ENCODE data around the gene FAAH. TPM values are rescaled to one million over a fixed set of nuclear protein-coding genes. Genes with fewer than 3 reads are reported as not detected.

Gene FAAH
- total RNA-seq, 4 donors from 2014 or later: 18.1 to 50.5 (median 27.7) TPM

DNA sequence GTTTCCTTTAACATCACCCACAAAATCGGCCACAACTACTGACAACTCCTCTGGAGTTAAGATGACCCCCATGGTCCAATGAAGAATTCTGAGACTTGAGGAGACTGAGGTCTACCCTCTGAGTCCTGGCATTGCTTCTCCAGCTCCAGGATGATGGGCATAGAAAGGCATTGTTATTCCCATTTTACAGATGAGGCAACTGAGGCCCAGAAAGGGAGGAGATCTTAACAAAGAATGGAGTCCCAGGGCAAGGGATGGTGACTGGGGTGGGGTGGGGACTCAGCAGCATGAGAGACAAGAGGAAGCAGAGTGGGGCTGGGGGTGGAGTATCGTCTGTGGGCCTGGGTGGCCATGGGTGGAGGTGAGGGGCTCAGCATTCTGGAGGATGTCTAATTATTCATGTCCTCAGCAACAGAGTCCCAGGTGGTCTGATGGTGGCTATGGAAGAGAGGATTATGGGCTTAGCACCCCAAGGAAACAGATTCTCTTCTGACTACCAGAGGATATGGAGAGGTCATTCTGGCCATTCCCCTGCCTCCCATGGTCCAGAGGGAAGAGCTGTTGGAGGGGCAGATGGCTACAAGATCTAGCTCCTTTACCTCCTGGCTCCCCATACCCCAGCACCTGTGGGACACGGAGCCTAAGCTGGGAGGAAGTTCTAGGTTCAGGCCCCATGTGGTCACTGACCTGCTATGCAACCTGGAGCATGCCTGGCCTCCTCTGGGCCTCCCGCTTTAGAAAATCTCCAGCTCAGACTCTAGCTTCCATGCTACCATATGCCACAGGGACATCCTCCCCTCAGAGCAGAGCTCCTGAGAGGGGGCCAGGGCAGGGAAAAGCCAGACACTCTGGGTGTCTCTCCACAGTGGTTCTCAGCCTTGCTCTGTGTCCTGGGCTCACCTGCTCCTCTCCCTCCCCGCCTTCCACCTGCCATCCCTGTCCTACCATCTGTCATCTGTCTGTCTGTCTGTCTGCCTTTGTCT, 58.1 kb downstream of the FAAH start:
- H3K27me3 ChIP-seq: peaks cover 37% of the 10 kb centered on the region
- DNase-seq (ENCODE audit: low spot score in 2 of 2): no peak
- H3K4me3 ChIP-seq: no peak overlapping the region
- WGBS: 84% methylated on average over 5 of the region's 5 CpGs
- H3K9me3 ChIP-seq: no peaks in the 10 kb centered on the region
- no peak for TF ChIP-seq EP300 (IDR thresholded peaks at IDR 0.05)
- TF ChIP-seq POLR2AphosphoS5 (IDR thresholded peaks at IDR 0.05): no peak
- TF ChIP-seq, protein P1, sequence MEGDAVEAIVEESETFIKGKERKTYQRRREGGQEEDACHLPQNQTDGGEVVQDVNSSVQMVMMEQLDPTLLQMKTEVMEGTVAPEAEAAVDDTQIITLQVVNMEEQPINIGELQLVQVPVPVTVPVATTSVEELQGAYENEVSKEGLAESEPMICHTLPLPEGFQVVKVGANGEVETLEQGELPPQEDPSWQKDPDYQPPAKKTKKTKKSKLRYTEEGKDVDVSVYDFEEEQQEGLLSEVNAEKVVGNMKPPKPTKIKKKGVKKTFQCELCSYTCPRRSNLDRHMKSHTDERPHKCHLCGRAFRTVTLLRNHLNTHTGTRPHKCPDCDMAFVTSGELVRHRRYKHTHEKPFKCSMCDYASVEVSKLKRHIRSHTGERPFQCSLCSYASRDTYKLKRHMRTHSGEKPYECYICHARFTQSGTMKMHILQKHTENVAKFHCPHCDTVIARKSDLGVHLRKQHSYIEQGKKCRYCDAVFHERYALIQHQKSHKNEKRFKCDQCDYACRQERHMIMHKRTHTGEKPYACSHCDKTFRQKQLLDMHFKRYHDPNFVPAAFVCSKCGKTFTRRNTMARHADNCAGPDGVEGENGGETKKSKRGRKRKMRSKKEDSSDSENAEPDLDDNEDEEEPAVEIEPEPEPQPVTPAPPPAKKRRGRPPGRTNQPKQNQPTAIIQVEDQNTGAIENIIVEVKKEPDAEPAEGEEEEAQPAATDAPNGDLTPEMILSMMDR (IDR thresholded peaks at IDR 0.05): no peak
- no peak for TF ChIP-seq POLR2A (IDR thresholded peaks at IDR 0.05)
- peaks cover 12% of the 10 kb centered on the region for H3K4me1 ChIP-seq
- no peak overlapping the region for H3K27ac ChIP-seq
- no peaks in the 10 kb centered on the region for H3K36me3 ChIP-seq

DNA sequence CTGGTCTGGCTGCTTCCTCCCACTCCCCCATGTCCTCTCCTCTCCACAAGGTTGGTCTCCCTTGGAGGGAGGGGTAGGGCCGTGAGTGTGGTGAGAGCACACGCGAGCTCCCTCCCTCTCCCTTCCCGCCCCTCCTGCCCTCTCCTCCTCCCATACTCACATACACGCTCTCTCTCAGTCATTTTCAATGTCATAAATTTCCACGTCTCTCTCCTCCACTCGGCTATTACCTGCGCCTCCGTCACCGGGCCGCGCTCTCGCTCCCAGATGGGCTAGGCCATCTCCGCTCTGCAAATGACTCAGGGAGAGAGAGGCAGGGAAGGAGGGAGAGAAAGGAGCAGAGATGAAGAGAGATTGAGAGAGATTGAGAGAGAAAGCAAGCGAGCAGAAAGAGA, 58.8 kb downstream of the FAAH start:
- H3K27me3 ChIP-seq: peaks cover 30% of the 10 kb centered on the region
- 61% methylated on average over 15 of the region's 15 CpGs for WGBS
- peaks cover 7% of the 10 kb centered on the region for H3K4me1 ChIP-seq

DNA sequence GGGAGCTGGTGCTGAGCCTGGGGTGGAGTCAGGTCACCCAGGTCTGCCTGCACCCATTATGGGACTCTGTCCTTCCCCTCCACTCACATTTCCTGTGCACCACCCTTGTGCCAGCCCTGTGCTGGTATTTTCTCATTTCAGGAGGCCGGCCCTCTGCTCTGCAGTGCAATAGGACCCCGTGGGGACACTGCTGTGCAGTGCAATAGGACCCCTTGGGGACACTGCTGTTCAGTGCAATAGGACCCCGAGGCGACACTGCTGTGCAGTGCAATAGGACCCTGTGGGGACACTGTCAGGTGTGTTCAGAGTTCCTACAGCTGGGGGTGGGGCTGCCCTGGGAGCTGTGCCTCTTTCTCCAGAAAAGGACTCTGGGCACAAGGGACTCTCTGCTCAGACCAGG, 59.3 kb downstream of the FAAH start:
- no peak for TF ChIP-seq POLR2AphosphoS5 (IDR thresholded peaks at IDR 0.05)
- no peak for TF ChIP-seq EP300 (IDR thresholded peaks at IDR 0.05)
- TF ChIP-seq, protein P1 (IDR thresholded peaks at IDR 0.05): no peak
- no peak for TF ChIP-seq POLR2A (IDR thresholded peaks at IDR 0.05)
- WGBS: 75% methylated on average over 2 of the region's 4 CpGs

More for the DNA sequence above, 58.8 kb downstream of the FAAH start:
- Histone ChIP-seq H3K4me3 (no peak overlapping the region), H3K36me3 (no peaks in the 10 kb centered on the region), H3K27ac (no peak overlapping the region), H3K9me3 (no peaks in the 10 kb centered on the region)
- TF ChIP-seq POLR2AphosphoS5 (IDR thresholded peaks at IDR 0.05): no peak
- TF ChIP-seq POLR2A (IDR thresholded peaks at IDR 0.05): no peak
- TF ChIP-seq, protein P1 (IDR thresholded peaks at IDR 0.05): no peak
- TF ChIP-seq EP300 (IDR thresholded peaks at IDR 0.05): no peak
- no peak for DNase-seq (ENCODE audit: low spot score in 2 of 2)

GRCh38 chr1:46455951-46456350, 61.8 kb downstream of the FAAH start:
- 86% methylated on average over 27 of the region's 27 CpGs for WGBS
- TF ChIP-seq, protein P1 (IDR thresholded peaks at IDR 0.05): no peak
- no peak for TF ChIP-seq EP300 (IDR thresholded peaks at IDR 0.05)
- TF ChIP-seq POLR2AphosphoS5 (IDR thresholded peaks at IDR 0.05): no peak
- no peak for TF ChIP-seq POLR2A (IDR thresholded peaks at IDR 0.05)
- H3K4me3 ChIP-seq: no peak overlapping the region
- peaks cover 30% of the 10 kb centered on the region for H3K27me3 ChIP-seq
- no peak overlapping the region for H3K27ac ChIP-seq
- no peaks in the 10 kb centered on the region for H3K36me3 ChIP-seq
- H3K4me1 ChIP-seq: no peaks in the 10 kb centered on the region
- no peak for DNase-seq (ENCODE audit: low spot score in 2 of 2)
- no peaks in the 10 kb centered on the region for H3K9me3 ChIP-seq

More for the DNA sequence above, 59.3 kb downstream of the FAAH start:
- H3K36me3 ChIP-seq: no peaks in the 10 kb centered on the region
- no peak overlapping the region for H3K27ac ChIP-seq
- no peak overlapping the region for H3K4me3 ChIP-seq
- no peak for DNase-seq (ENCODE audit: low spot score in 2 of 2)
- peaks cover 2% of the 10 kb centered on the region for H3K4me1 ChIP-seq
- peaks cover 24% of the 10 kb centered on the region for H3K27me3 ChIP-seq
- no peaks in the 10 kb centered on the region for H3K9me3 ChIP-seq

DNA sequence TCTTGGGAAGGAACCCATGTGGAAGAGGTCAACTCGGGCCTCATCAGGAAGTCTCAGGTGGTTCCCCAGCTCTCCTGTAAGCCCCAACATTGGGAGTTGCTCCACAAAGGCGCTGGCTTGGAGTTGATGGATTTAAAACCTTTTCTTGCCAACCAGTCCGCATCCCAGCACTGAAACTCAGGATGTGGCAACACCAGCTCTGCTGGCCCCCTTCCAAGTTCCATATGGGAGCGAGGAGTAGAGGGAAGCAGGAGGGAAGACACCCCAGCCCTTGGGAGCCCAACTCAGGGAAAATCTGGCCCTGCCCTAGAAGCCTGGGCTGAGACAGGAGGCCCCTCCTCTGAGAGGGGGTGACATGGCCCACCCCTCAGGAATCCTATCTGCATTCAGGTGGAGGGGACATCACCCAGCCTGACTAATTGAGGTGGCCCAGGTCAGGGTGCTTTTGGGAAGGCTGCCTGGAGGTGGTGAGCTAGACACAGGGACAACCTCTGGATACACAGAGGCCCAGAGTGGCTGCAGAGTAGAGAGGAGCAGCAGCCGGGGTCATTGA, 62.4 kb downstream of the FAAH start:
- H3K27me3 ChIP-seq: peaks cover 31% of the 10 kb centered on the region
- WGBS: 83% methylated on average over 4 of the region's 5 CpGs

More for the DNA sequence above, 62.4 kb downstream of the FAAH start:
- DNase-seq (ENCODE audit: low spot score in 2 of 2): no peak
- Histone ChIP-seq H3K4me1 (no peaks in the 10 kb centered on the region), H3K4me3 (no peak overlapping the region), H3K9me3 (no peaks in the 10 kb centered on the region), H3K27ac (no peak overlapping the region), H3K36me3 (no peaks in the 10 kb centered on the region)
- TF ChIP-seq EP300 (IDR thresholded peaks at IDR 0.05) (no peak), POLR2A (IDR thresholded peaks at IDR 0.05) (no peak)
